Kidney (tissue), 14 donors: ENCODE data around the gene RIT2. TPM values are rescaled to one million over a fixed set of nuclear protein-coding genes. Genes with fewer than 3 reads are reported as not detected.

Experiments
- DNase-seq, 5 donors: peaks; one replicate each; pipeline ENCODE4 v3.0.0-alpha.2; 2013 to 2020
- FAIRE-seq: peaks from 2 replicates; lab custom pipeline; 2012; peaks lifted over from hg19 to GRCh38; lab: Jason Lieb, UNC
- H3K27ac ChIP-seq, 2 donors: one replicate each; pipeline ENCODE4 v1.7.0; 2013; ENCODE audit warnings: low read depth in 2 of 2, low read length in 2 of 2, inconsistent platforms in 1 of 2
- H3K27me3 ChIP-seq: one replicate; pipeline ENCODE4 v1.7.1; 2013; ENCODE audit warnings: low read length, inconsistent platforms; ENCODE audit not compliant: control insufficient read depth, insufficient read depth
- H3K36me3 ChIP-seq, 3 donors: one replicate each; pipeline versions ENCODE4 v1.7.0 to v1.7.1; 2013; ENCODE audit warnings: low read length in 3 of 3, control low read depth in 1 of 3, inconsistent platforms in 1 of 3; ENCODE audit not compliant: insufficient read depth in 3 of 3, control insufficient read depth in 2 of 3
- H3K4me1 ChIP-seq, 3 donors: one replicate each; pipeline versions ENCODE4 v1.7.0 to v1.7.1; 2013; ENCODE audit warnings: low read length in 3 of 3, inconsistent platforms in 1 of 3, low read depth in 1 of 3; ENCODE audit not compliant: control insufficient read depth in 2 of 3, insufficient read depth in 2 of 3
- H3K4me3 ChIP-seq, 3 donors: one replicate each; pipeline versions ENCODE4 v1.7.0 to v1.8.1; 2013; ENCODE audit warnings: low read length in 3 of 3, control low read depth in 1 of 3, inconsistent platforms in 1 of 3
- H3K9ac ChIP-seq, 3 donors: one replicate each; pipeline versions ENCODE4 v1.7.0 to v1.7.1; 2013; ENCODE audit warnings: low read length in 3 of 3, control low read depth in 1 of 3, inconsistent platforms in 1 of 3
- H3K9me3 ChIP-seq, 3 donors: one replicate each; pipeline versions ENCODE4 v1.7.0 to v1.7.1; 2013; ENCODE audit warnings: low read length in 3 of 3, control low read depth in 1 of 3, inconsistent platforms in 1 of 3; ENCODE audit not compliant: control insufficient read depth in 2 of 3, insufficient read depth in 1 of 3
- intact Hi-C: fragments of 100-400 bp; cut with DNase I; formaldehyde crosslinking; loops from one replicate; pipeline ENCODE4 v1.11.1; 2022
- polyA plus RNA-seq: library from polyadenylated mRNA; stranded (reverse); fragments of 350-450 nt; fragmentation: Illumina TruSeq; extraction: RNeasy Lipid Tissue Mini Kit (QIAGEN cat#74804); gene quantifications from one replicate; pipeline ENCODE4 v1.2.3, GENCODE V29; 2014; ENCODE audit warnings: low read depth, low replicate concordance; ENCODE audit not compliant: insufficient read depth
- total RNA-seq: library from RNA; stranded (reverse); fragmentation: NEBNext Ultra II Directional; extraction: Animal tissue kit (Norgen Biotek cat#: 25700); gene quantifications from one replicate; pipeline ENCODE4 v1.2.1, GENCODE V29; 2021
- TF ChIP-seq, protein P1 (sequence below): IDR thresholded peaks from 3 replicates; pipeline ENCODE4 v1.5.1; 2012; ENCODE audit warnings: mild to moderate bottlenecking, moderate library complexity, borderline replicate concordance; ENCODE audit not compliant: insufficient read depth; ENCODE audit errors: extremely low read depth
- donor health status: control.
- donor health status: control.
- donor health status: control.
- donor health status: control.
- donor health status: control.
- donor health status: DM: yes; HTN: yes; CAD: no.
- donor health status: Normal renal cell carcinoma (clear cell type).

RIT2 gene
- total and polyA plus RNA-seq, 2 donors from 2014 or later, result not detected

DNA sequence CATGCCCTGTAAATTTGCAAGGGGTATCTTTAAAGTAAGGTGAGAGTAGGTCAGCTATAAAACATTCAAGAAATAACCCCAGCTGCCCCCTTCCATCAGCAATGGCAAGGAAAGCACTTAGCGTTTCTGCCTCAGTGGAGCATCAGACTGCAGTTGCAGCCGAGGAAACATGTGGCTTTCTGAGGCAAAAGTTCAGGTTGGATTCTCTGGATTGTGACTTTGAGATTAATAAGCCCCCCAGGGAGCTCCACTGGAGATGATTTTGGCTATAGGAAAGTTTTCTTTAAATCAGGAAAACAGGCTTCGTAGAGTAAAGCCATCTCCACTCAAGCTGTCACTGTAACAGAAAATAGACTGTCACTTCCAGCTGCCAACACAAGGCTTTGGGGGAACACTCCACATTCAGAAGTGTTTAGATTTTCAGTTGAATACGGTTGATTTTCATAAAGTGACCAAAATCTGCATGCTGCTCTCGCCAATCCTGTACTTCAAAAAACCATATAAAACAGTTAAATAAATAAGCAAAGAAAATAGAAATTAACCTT lies 15.3 kb upstream of the RIT2 start:
- peak in 2 of 5 donors; percentile 30 to 34 for DNase-seq
- no peaks in the 10 kb centered on the region for H3K27me3 ChIP-seq
- no peak overlapping the region for H3K9ac ChIP-seq
- TF ChIP-seq, protein P1, sequence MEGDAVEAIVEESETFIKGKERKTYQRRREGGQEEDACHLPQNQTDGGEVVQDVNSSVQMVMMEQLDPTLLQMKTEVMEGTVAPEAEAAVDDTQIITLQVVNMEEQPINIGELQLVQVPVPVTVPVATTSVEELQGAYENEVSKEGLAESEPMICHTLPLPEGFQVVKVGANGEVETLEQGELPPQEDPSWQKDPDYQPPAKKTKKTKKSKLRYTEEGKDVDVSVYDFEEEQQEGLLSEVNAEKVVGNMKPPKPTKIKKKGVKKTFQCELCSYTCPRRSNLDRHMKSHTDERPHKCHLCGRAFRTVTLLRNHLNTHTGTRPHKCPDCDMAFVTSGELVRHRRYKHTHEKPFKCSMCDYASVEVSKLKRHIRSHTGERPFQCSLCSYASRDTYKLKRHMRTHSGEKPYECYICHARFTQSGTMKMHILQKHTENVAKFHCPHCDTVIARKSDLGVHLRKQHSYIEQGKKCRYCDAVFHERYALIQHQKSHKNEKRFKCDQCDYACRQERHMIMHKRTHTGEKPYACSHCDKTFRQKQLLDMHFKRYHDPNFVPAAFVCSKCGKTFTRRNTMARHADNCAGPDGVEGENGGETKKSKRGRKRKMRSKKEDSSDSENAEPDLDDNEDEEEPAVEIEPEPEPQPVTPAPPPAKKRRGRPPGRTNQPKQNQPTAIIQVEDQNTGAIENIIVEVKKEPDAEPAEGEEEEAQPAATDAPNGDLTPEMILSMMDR, result no peak
- no peaks in the 10 kb centered on the region for H3K9me3 ChIP-seq
- no peak overlapping the region for H3K4me3 ChIP-seq
- H3K27ac ChIP-seq, result no peak overlapping the region
- no peaks in the 10 kb centered on the region for H3K4me1 ChIP-seq
- H3K36me3 ChIP-seq, result no peaks in the 10 kb centered on the region
- no peak for FAIRE-seq
- intact Hi-C loops, result no loop called here

DNA sequence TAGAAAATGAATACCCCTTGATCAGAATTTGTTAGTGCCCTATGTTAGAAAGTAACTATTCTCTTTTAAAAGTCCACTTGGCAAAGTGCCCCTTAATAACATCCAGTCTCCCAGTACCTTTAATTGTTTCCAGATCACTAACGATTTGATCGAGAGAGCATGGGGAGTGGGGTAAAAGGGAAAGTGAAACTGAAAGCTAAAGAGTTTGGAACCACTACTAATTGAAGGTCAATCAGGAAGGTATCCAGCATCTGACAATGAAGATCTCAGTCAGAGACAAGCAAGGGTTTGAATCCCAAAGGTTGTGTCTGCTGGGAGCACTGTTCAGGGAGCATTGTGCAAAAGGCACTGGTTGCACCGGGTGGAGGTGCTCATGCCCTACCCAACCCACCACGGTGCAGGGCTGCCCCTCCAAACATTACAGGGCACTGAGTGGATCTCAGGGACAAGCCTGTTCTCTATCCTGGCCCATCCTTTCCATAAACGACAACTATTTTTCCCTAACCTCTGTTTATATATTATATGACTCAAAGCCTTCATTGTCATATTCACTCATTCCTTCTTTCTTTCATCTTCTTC lies 14.6 kb upstream of the RIT2 start:
- H3K4me1 ChIP-seq, result no peaks in the 10 kb centered on the region
- H3K4me3 ChIP-seq, result peak overlapping the region; percentile 31 to 67 (median 39)
- intact Hi-C loops, result no loop called here
- H3K36me3 ChIP-seq, result no peaks in the 10 kb centered on the region
- no peaks in the 10 kb centered on the region for H3K9me3 ChIP-seq
- H3K27me3 ChIP-seq, result no peaks in the 10 kb centered on the region
- H3K9ac ChIP-seq, result no peak overlapping the region
- FAIRE-seq (no peak), DNase-seq (peak in 2 of 5 donors; percentile 30 to 50)
- no peak overlapping the region for H3K27ac ChIP-seq
- TF ChIP-seq, protein P1, result no peak

DNA sequence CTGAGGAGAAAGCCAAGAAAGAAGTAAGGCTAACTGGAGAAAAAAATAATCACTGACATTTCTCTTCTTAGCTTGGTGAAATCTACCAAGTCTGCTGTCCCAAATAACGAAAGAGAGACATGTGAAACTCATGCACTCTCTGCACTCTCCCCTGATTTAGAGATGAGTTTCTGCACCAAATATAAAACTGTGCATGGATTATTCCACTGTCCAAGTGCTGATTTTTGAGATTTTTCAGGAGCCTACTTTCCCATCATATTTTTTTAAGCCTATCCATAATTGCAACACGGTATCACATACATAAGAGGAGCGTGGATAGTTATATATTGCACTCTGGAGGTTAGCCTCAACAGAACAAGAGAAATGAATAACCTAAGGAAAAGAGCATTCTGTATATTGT lies 10.0 kb upstream of the RIT2 start:
- no peaks in the 10 kb centered on the region for H3K36me3 ChIP-seq
- H3K9ac ChIP-seq, result no peak overlapping the region
- H3K27ac ChIP-seq, result no peak overlapping the region
- H3K9me3 ChIP-seq, result no peaks in the 10 kb centered on the region
- no peak for DNase-seq
- H3K4me3 ChIP-seq, result no peak overlapping the region
- no peak for FAIRE-seq
- H3K4me1 ChIP-seq, result no peaks in the 10 kb centered on the region
- no peaks in the 10 kb centered on the region for H3K27me3 ChIP-seq
- TF ChIP-seq, protein P1, result no peak
- intact Hi-C loops, result no loop called here
